ENCODE results near the gene ADIRF. TPM values are rescaled to one million over a fixed set of nuclear protein-coding genes. Genes with fewer than 3 reads are reported as not detected.
"Not testable (repeated sequence)": the region's sequence is repeated elsewhere in the genome, so short reads cannot be mapped to it uniquely, and the experiment has no call there.

Gene ADIRF
- polyA plus RNA-seq, 1 donor from 2014 or later, result not detected

- H3K4me2 ChIP-seq (ENCODE audit: low read length), result no peak overlapping the region
- TF ChIP-seq POLR2AphosphoS5 (IDR thresholded peaks at IDR 0.05) (no peak), EP300 (conservative IDR thresholded peaks at IDR 0.05; ENCODE audit: poor library complexity, severe bottlenecking) (no peak), CTCF (IDR thresholded peaks at IDR 0.05; ENCODE audit: poor library complexity, severe bottlenecking) (no peak), REST (IDR thresholded peaks at IDR 0.05; ENCODE audit: borderline replicate concordance) (no peak), MXI1 (conservative IDR thresholded peaks at IDR 0.05; ENCODE audit: poor library complexity, severe bottlenecking) (no peak), SMC3 (conservative IDR thresholded peaks at IDR 0.05; ENCODE audit: poor library complexity) (no peak), TAF1 (IDR thresholded peaks at IDR 0.05; ENCODE audit: low read depth) (no peak), RAD21 (conservative IDR thresholded peaks at IDR 0.05) (no peak), EZH2 (IDR thresholded peaks at IDR 0.05; ENCODE audit: borderline replicate concordance, insufficient read depth, low read length, poor library complexity, severe bottlenecking) (no peak)
- no peaks in the 10 kb centered on the region for H4K20me1 ChIP-seq (ENCODE audit: insufficient read depth)
- no peak overlapping the region for H3K27ac ChIP-seq (ENCODE audit: low read length)
- H3K27me3 ChIP-seq (ENCODE audit: insufficient read depth, low read depth, low read length), result no peaks in the 10 kb centered on the region
- no peaks in the 10 kb centered on the region for H3K9me2 ChIP-seq (ENCODE audit: insufficient read depth, low read length)
- H3K4me3 ChIP-seq (ENCODE audit: low read length), result no peak overlapping the region
- H3K9ac ChIP-seq (ENCODE audit: low read length), result no peak overlapping the region
- no peaks in the 10 kb centered on the region for H3K9me3 ChIP-seq (ENCODE audit: low read length)
- no peaks in the 10 kb centered on the region for H3K79me2 ChIP-seq (replicated peaks; ENCODE audit: insufficient read depth, low read length)
- H3K36me3 ChIP-seq (ENCODE audit: insufficient read depth, low read length), result no peaks in the 10 kb centered on the region
- H2AFZ ChIP-seq (ENCODE audit: low read depth, low read length), result no peak overlapping the region
- no peaks in the 10 kb centered on the region for H3F3A ChIP-seq (ENCODE audit: insufficient read depth, low read length, poor library complexity, severe bottlenecking)
Observed at GRCh38 chr10:86952106-86952505, 16.2 kb upstream of the ADIRF start.

GRCh38 chr10:86952697-86953096 lies 15.6 kb upstream of the ADIRF start:
- not testable (repeated sequence) for H3F3A ChIP-seq (ENCODE audit: insufficient read depth, low read length, poor library complexity, severe bottlenecking); H3K27ac ChIP-seq (ENCODE audit: low read length); H3K4me2 ChIP-seq (ENCODE audit: low read length); H3K79me2 ChIP-seq (replicated peaks; ENCODE audit: insufficient read depth, low read length); H3K36me3 ChIP-seq (ENCODE audit: insufficient read depth, low read length); H3K4me3 ChIP-seq (ENCODE audit: low read length); H3K9ac ChIP-seq (ENCODE audit: low read length); H2AFZ ChIP-seq (ENCODE audit: low read depth, low read length); H3K27me3 ChIP-seq (ENCODE audit: insufficient read depth, low read depth, low read length); H3K9me3 ChIP-seq (ENCODE audit: low read length); H3K9me2 ChIP-seq (ENCODE audit: insufficient read depth, low read length); H4K20me1 ChIP-seq (ENCODE audit: insufficient read depth)
